IgD-negative memory B cell (primary cell): ENCODE data around the gene MSANTD2. TPM values are rescaled to one million over a fixed set of nuclear protein-coding genes. Genes with fewer than 3 reads are reported as not detected.
"Not testable (repeated sequence)": the region's sequence is repeated elsewhere in the genome, so short reads cannot be mapped to it uniquely, and the experiment has no call there.

Experiments used
- H3K27ac Mint-ChIP-seq, 3 donors: one replicate each; pipeline ENCODE4 v1.8.0; 2020 to 2022; ENCODE audit warnings: mild to moderate bottlenecking in 3 of 3, mixed read lengths in 3 of 3, moderate library complexity in 1 of 3
- H3K27me3 Mint-ChIP-seq: one replicate; pipeline ENCODE4 v1.8.0; 2021; ENCODE audit warnings: mixed read lengths
- H3K36me3 Mint-ChIP-seq: one replicate; pipeline ENCODE4 v1.8.0; 2020; ENCODE audit warnings: mild to moderate bottlenecking, mixed read lengths
- H3K4me1 Mint-ChIP-seq, 3 donors: one replicate each; pipeline ENCODE4 v1.8.0; 2020 to 2022; ENCODE audit warnings: mixed read lengths in 3 of 3, mild to moderate bottlenecking in 1 of 3
- H3K4me3 Mint-ChIP-seq, 4 donors: one replicate each; pipeline ENCODE4 v1.8.0; 2020 to 2022; ENCODE audit warnings: mild to moderate bottlenecking in 4 of 4, mixed read lengths in 4 of 4, moderate library complexity in 3 of 4
- H3K9me3 Mint-ChIP-seq, 3 donors: one replicate each; pipeline ENCODE4 v1.8.0; 2020 to 2021; ENCODE audit warnings: mixed read lengths in 3 of 3, mild to moderate bottlenecking in 1 of 3
- polyA plus RNA-seq: library from polyadenylated mRNA; unstranded; fragments of 300-500 nt; fragmentation: Illumina TruSeq; gene quantifications from one replicate; pipeline ENCODE4 v1.2.3, GENCODE V29; 2021

Gene MSANTD2
- polyA plus RNA-seq, 1 donor from 2014 or later = 7.1 TPM

DNA sequence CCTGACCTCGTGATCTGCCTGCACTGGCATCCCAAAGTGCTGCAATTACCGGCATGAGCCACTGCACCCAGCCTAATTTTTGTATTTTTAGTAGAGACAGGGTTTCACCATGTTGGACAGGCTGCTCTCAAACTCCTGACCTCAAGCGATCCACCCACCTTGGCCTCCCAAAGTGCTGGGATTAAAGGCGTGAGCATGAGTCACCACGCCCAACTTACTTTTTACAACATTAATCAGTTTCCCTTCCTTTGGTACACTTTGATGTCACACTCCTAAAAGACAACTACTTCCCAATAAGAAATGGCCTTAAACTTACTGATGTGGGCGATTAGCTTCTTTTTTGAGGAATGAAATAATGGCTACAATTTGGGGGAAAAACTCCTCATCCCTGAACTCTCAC is 29.2 kb downstream of the MSANTD2 start:
- H3K36me3 Mint-ChIP-seq, H3K4me3 Mint-ChIP-seq, H3K4me1 Mint-ChIP-seq, H3K27me3 Mint-ChIP-seq, H3K9me3 Mint-ChIP-seq, H3K27ac Mint-ChIP-seq: not testable (repeated sequence)

DNA sequence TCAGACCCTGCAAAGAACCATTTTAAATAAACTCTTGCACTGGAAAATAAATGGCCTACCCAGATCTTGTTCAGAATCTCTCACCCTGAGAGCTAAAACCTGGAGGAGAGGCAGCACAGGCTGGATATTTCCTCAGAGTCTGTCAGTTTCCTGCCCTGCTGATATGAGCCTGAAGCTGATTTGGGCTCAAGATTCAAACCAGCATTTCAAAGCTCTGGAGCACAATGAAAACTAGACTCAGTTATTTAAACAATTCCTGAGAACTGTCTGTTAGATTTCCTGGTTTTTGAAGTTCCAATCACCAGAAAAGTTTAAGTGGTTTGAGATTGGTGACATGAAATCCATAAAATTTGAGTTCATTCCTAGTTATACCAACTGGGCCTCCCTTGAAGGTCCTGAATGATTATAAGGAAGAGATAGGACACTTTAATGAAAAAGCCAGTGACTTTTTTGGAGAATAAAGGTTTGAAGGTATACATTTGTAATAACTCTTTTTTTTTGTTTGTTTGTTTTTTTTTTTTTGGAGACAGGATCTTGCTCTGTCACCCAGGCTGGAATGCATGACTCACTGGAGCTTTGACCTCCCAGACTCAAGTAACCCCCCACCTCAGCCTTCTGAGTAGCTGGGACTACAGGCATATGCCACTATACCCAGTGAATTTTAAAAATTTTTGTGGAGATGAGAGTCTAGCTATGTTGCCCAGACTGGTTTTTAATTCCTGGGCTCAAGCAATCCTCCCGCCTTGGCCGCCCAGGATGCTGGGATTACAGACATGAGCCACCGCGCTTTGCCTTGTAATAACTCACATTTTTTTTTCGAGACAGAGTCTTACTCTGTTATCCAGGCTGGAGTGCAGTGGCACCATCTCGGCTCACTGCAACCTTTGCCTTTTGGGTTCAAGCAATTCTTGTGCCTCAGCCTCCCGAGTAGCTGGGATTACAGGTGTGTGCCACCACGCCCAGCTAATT is 30.1 kb downstream of the MSANTD2 start:
- Mint-ChIP-seq H3K36me3 (no peaks in the 10 kb centered on the region), H3K27ac (no peak overlapping the region), H3K4me1 (peaks cover 0 to under 1% (median 0%) of the 10 kb centered on the region in 3 donors), H3K9me3 (no peaks in the 10 kb centered on the region), H3K4me3 (no peak overlapping the region), H3K27me3 (no peaks in the 10 kb centered on the region)

- Mint-ChIP-seq H3K27me3 (no peaks in the 10 kb centered on the region), H3K4me3 (no peak overlapping the region), H3K36me3 (no peaks in the 10 kb centered on the region), H3K9me3 (no peaks in the 10 kb centered on the region), H3K27ac (no peak overlapping the region), H3K4me1 (no peaks in the 10 kb centered on the region)
Observed at GRCh38 chr11:124768914-124769313, 31.3 kb downstream of the MSANTD2 start.

- Mint-ChIP-seq H3K4me3 (no peak overlapping the region), H3K4me1 (peaks cover 5 to 14% (median 6%) of the 10 kb centered on the region in 3 donors), H3K27me3 (no peaks in the 10 kb centered on the region), H3K36me3 (no peaks in the 10 kb centered on the region), H3K9me3 (no peaks in the 10 kb centered on the region), H3K27ac (peak overlapping the region in 1 of 3 donors; percentile 33)
Observed at GRCh38 chr11:124766156-124766555, 34.0 kb downstream of the MSANTD2 start.

DNA sequence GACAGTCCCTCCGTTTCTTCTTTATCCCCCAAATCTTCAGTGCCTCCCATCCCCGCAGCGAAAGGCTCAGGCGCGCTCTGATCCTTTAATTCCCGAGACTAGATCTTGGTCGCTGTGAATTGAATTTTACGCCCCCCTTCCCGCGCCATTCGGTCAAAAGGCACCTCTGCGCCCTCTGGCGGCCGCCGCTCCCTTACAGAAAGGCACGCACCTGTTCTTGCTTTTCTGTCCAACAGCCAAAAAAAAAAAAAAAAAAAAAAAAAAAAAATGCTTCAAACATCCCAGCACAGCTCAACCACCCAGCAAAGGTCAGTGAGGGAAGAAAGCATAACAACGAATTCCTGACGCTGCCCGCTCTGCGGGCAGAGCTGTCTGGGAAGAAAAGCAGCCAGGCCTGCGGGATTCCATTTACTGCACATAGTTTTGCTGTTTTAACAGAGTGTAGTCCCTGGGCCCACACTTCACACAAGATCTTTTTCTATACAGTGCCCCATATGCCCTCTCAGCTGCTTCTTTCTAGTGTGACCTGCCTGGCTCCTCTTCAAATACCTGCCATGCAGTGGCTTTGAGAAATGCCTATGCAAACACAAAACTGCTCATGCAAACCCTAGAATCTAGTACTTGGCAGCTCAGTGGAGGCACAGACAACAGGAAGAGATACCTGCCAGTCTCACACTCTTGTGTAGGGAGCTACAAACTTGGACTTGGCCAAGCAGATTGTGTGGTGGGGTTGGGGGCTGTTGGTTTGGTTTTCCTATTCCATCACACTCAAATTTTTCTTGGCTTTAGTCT is 36.9 kb downstream of the MSANTD2 start:
- H3K36me3 Mint-ChIP-seq = no peaks in the 10 kb centered on the region
- H3K4me3 Mint-ChIP-seq = peak overlapping the region; percentile 91 to 98 (median 94)
- H3K4me1 Mint-ChIP-seq = peaks cover 14 to 35% (median 17%) of the 10 kb centered on the region in 3 donors
- peaks cover 18% of the 10 kb centered on the region for H3K27me3 Mint-ChIP-seq
- H3K27ac Mint-ChIP-seq = peak overlapping the region; percentile 59 to 86 (median 83)
- no peaks in the 10 kb centered on the region for H3K9me3 Mint-ChIP-seq

DNA sequence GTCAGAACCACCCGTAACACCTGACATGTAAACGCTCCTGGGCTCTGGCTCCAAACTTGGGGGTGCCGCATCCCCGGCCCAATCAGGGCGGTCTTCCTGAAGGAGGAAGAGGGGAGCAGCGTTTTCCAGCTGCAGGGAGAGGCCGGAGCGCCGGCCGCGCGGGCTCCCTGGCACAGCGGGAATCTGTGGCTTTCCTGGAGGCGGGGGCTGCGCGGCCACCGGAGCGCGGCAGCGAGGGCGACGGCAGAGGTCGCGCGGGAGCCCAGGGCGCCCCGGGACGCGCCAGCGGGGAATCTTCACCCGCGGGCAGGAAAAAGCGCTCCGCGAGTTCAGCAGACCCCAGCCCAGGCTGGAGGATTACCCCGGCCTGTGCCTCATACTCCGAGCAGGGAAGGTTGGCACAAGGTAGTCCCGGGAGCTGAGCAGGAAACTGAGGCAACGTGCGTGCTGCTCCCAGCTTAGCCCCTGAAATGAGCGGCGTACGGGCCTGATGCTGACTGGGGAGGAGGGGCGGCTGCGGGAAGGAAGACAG is 37.5 kb downstream of the MSANTD2 start:
- Mint-ChIP-seq H3K4me1 (peaks cover 16 to 38% (median 19%) of the 10 kb centered on the region in 3 donors), H3K27ac (peak overlapping the region; percentile 59 to 86 (median 83)), H3K27me3 (peaks cover 23% of the 10 kb centered on the region), H3K36me3 (no peaks in the 10 kb centered on the region), H3K9me3 (no peaks in the 10 kb centered on the region), H3K4me3 (peak overlapping the region; percentile 91 to 98 (median 94))

- Mint-ChIP-seq H3K4me1 (peaks cover 16 to 38% (median 19%) of the 10 kb centered on the region in 3 donors), H3K36me3 (no peaks in the 10 kb centered on the region), H3K27me3 (peaks cover 25% of the 10 kb centered on the region), H3K4me3 (peak within 1 kb of the TSS; percentile 91 to 98 (median 94)), H3K27ac (peak within 1 kb of the TSS; percentile 59 to 86 (median 83)), H3K9me3 (no peaks in the 10 kb centered on the region)
Observed at GRCh38 chr11:124762105-124762623, 38.0 kb downstream of the MSANTD2 start, which contains the start of gene ESAM. TSS of gene ESAM (minus strand) at chr11:124762290. CDS start at chr11:124762154, 136 bp downstream.

- Mint-ChIP-seq H3K27me3 (peaks cover 30% of the 10 kb centered on the region), H3K4me1 (peaks cover 16 to 38% (median 23%) of the 10 kb centered on the region in 3 donors), H3K27ac (peak overlapping the region in 1 of 3 donors; percentile 42), H3K4me3 (peak overlapping the region; percentile 67 to 85 (median 80)), H3K36me3 (no peaks in the 10 kb centered on the region), H3K9me3 (no peaks in the 10 kb centered on the region)
Observed at GRCh38 chr11:124761301-124762104, 38.7 kb downstream of the MSANTD2 start.

GRCh38 chr11:124760806-124761205 is 39.4 kb downstream of the MSANTD2 start:
- peaks cover 30% of the 10 kb centered on the region for H3K27me3 Mint-ChIP-seq
- H3K36me3 Mint-ChIP-seq = no peaks in the 10 kb centered on the region
- no peaks in the 10 kb centered on the region for H3K9me3 Mint-ChIP-seq
- peak overlapping the region in 2 of 3 donors; percentile 67 to 83 for H3K27ac Mint-ChIP-seq
- peaks cover 16 to 38% (median 23%) of the 10 kb centered on the region in 3 donors for H3K4me1 Mint-ChIP-seq
- H3K4me3 Mint-ChIP-seq = peak overlapping the region in 3 of 4 donors; percentile 54 to 85 (median 76)

DNA sequence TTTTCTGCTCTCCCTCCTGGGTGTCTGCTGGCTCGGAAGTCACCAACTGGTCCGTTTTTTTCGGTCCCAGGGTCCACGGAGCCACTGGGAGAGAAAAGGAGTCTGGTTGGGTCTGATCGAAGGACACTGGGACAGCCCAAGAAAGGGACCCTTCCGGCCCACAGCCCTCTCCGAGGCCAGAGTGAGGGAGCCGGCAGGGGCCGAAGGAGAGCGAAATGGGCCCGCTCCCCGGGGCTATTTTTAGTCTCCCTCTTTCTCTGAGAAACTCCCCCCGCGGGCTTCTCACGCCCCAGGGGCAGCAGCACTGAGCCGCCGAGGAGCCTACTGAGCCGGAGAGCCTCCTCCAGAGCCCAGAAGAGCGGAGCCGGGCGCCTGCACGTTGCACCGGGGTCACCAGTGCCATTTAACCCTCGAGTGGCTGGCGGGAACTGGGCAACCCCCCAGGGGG is 40.0 kb downstream of the MSANTD2 start:
- Mint-ChIP-seq H3K36me3 (no peaks in the 10 kb centered on the region), H3K27me3 (peaks cover 30% of the 10 kb centered on the region), H3K4me1 (peaks cover 16 to 38% (median 23%) of the 10 kb centered on the region in 3 donors), H3K4me3 (peak overlapping the region; percentile 59 to 87 (median 83)), H3K27ac (peak overlapping the region in 2 of 3 donors; percentile 67 to 83), H3K9me3 (no peaks in the 10 kb centered on the region)

DNA sequence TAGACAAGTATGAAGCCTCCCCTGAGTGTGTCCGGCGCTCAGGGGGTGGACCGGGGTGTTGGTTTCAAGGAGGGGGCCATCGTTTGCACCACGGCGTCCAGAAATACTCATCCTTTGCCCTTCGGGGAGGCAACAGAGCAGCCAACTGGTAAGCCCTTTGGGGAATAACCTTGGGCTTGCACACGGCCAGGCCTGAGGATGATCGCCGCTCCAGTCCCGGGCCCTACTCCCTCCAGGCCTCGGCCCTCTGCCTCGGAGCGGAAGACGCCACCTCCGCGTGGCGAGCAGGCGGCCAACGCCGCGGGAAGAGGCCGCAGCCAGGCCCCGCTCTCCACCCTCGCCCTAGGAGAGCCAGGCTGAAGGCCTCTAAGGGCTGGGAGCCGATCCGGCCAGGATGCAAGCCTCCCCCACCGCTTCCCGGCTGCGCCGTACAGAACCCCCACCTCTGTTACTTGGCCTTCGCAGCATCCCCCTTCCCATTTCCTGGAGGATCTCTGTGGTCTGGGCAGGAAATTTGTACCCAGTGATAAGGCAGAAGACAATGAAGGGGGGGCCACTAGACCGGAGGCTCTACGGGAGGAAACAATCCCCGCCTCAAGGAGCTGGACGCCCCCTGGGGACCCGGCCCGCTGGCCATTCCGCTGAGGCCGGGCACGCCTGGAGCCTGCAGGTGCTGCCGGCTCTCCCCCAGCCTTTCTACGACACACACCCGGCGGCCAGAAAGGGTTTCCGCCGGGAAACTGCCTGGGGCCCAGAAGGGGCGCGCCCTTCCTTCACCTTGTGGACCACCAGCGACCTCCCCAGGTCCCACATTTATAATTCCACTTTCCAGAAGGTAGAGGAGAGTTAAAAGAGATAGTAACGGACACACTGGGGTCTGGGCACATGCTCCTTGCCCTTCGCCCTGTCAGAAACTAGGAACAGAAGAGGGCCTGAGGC is 40.7 kb downstream of the MSANTD2 start:
- Mint-ChIP-seq H3K27me3 (peaks cover 30% of the 10 kb centered on the region), H3K27ac (peak overlapping the region in 2 of 3 donors; percentile 56 to 67), H3K36me3 (no peaks in the 10 kb centered on the region), H3K9me3 (no peaks in the 10 kb centered on the region), H3K4me1 (peaks cover 16 to 38% (median 23%) of the 10 kb centered on the region in 3 donors), H3K4me3 (peak overlapping the region; percentile 59 to 90 (median 83))

DNA sequence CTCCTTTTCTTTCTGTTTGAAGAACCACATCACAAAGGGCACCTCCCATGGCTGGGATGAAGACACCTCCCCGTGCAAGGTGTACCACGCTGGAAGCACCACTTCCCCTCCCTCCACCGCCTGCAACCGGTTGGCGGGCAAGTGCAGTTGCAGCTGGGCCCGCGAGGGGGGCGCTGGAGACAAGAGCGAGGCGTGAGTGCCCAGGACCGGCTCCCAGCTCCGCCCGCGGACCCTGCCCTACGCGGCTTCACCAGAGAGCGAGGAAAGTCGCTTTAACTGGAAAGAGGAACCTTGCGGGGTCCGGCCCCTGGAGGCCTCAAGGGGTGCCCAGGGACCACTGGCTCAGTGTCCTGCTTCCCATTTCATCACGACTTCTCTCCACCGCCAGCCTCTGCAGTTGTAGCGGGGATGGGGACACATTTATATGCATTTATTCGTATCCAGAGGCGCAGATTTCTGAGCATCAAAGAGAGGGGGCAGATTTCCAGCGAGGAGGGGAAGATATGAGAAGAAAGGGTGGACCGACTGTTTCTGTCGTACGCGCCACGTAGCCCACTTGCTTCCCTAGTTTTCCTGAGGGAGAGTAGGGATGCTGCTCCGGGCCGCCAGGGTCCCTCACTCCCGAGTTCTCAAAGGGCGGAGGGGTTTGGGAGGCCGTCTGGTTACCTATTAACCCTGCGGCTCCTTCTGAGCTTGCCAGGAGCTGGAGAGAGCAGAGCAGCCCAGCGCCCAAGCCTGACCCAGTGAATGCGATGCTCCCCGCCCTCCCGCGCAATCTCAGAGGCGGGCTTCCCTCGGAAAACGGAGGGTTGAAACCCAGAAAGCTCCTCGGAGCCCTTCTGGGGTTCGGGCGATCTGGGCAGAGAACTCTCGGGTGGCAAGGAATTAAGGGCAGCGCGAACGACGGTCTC is 41.6 kb downstream of the MSANTD2 start:
- Mint-ChIP-seq H3K9me3 (no peaks in the 10 kb centered on the region), H3K27me3 (peaks cover 30% of the 10 kb centered on the region), H3K27ac (peak overlapping the region in 2 of 3 donors; percentile 63 to 94), H3K4me1 (peaks cover 16 to 36% (median 23%) of the 10 kb centered on the region in 3 donors), H3K4me3 (peak overlapping the region; percentile 18 to 90 (median 86)), H3K36me3 (no peaks in the 10 kb centered on the region)
